ENCODE results near the gene SBSN.

Gene SBSN

DNA sequence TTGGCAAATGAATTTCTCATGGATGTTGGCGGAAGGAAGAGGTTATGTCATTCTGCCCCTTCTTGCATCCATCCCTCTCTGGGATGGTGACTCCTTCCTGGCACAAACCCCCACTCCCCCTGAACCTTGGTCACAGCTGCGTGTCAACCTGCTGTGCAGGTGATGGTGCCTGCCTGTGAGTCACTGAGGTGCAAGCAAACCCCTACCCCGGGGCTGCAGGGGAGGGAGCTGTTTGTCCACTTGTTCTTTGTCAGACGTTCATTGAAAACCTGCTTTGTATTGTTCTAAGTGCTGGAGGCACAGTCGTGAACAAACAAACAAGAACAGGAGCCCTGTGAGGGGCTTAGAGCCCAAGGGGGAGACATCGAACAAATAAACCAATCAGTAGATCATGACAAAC lies 3.2 kb upstream of the SBSN start:
- DNase-seq = no peak

DNA sequence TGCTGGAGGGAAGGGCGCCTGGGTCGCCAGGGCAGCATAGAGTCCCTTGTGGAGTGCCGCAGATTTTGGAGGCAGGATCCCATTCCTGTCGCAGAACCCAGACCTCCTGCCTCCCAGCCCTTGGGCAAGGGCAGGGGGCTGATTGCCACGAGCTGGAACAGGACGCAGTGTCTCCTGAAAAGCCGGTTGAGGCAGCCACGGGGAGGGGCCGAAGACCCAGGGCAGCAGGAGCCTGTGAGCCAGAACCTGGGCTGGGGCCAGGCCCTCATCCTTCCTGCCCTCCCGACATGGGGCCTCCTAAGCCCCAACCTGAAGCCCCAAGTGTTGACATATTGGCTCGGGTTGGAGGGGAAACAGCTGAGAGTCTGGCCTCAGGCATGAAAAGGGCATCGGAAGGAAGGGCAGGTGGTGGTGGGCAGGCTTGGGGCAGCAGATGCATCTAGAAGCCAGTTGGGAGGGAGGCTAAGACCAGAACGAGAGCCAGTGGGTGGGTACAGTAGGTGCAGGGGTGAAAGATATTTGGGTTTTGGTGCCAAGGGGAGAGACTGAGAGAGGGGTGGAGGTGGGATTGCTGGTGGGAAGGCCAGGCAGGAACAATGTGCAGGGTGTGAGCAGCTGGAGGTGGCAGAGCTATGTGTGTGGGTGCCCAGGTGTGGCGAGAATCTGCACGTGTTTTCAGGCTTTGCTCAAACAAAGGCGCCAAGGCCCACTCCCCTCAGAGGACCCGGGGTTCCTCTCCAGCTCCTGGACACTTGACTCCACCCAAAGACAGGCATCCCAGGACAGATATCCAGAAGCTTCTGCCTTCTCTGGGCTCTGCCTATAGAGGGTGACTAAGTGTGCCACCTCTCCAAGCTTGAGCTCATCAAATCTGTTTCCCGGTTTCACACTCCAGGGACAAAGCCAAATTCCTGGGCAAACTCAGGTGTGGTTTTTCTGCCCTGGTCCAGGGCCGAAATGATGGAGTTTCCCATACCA lies 1.4 kb upstream of the SBSN start:
- no peak for DNase-seq

DNA sequence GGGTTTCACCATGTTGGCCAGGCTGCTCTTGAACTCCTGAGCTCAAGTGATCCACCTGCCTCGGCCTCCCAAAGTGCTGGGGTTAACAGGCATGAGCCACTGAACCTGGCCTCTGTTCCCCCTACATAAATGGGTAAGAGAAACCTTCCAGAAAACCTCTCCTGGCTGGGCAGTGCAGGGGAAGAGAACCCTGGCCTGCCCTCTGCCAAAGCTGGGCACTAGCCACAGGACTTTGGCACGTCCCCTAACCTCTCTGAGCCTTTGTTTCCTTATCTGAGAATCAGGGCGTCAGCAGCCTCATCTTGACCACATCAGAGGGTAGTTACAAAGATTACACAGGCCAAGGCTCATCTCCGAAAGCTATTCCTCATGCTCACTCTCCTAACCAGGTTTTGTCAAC lies 2.2 kb downstream of the SBSN start:
- no peak for DNase-seq

DNA sequence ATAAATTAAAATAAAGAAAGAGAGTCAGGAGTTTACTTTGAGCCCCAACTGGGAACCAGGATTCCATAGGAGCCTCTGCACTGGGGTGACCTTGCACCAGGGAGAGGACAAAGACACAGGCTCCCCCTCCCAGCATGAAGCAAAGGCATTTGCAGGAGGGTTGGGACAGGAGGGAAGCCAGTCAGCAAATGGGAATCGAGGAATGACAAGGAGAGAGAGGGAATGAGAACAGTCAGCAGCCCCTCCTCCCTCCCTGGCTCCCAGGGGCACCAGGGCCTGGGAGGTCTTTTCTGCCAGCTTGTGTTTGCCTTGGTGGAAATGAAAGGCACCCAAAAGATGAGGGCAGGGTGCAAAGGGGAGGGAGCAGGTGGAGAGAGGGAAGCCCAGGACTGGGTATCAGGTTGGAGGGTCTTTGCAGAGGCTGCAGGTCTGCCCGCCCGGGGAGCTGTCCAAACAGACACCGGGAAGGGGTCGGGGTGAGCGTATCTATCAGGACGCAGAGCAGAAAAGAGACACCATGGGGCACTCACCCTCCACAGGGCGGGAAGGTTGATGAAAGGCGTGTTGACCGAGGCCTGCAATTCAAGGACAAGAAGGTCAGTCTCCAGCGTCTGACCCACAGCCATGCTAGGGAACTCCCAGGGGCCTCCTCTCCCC lies 3.8 kb downstream of the SBSN start:
- no peak for DNase-seq

DNA sequence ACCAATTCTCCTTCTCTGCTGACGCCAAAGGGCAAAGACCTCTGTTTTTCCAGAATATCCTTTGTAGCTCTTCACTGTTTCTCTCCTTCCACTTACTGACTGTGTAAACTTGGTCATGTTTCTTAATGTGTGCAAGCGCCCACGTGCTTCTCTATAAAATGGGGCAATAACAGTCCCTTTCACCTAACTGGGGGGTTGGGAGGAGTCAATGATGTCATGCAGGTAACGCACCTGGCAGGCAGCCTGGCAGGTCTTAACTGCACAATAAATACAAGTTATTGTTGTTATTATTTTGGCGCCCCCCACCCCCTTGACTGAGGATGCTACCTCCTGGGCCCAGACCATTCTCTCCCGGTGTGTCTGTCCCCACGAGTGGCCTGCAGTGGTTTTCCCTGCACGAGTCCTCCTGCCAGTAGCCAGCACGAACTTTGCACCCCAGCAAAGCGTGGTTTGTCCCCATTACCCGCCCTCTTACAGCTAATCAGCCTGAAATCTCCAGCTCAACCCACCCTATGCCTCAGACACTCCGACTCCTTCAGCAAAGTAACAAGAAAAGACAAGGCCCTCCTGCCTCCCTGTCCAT lies 5.3 kb downstream of the SBSN start:
- DNase-seq = no peak

DNA sequence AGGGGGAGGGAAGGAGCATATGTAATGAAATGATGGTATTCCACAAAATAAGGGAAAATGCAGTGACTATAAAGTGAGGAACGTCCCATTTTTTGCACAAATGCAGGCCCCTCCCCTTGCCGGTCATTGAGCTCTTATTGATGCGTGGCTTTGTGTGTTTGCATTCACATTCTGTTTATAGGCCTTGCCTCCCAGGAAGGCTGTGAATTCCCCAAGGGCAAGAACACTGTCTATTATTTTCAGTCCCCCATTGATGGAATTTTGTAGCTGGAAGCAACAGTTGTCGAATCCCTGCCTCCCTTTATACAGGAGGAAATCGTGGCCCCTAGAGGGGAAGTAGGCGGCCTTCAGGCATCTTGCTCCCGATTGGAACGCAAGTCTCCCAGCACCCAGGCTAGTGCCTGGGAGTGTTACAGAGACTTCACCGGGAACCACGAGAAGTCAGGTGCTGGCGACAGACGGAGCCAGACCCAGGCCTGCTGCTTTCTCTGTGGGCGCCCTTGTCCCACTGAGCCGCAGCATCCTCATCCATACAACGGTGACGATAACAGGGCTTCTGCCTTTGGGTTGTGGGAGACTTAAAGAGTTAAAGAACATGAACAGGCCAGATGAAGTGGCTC lies 6.9 kb downstream of the SBSN start:
- no peak for DNase-seq

DNA sequence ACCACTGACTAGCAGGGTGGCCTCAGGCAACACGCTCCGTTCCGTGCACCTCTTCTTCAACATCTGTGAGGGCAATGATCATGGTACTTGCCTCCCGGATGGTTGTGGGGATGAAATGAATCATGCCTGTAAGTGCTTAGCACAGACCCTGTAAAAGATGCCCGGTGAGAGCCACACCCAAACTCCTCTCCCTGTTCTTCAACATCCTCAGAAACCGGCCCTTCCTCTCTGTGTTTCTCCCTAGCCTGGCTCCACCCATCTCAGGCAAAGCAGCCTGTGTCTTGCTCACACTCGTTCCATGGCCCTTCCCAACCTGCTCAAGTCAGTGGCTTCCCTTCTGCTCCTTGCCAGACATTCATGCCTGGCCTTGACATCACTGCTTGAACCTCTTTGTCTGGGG lies 8.8 kb downstream of the SBSN start:
- no peak for DNase-seq

DNA sequence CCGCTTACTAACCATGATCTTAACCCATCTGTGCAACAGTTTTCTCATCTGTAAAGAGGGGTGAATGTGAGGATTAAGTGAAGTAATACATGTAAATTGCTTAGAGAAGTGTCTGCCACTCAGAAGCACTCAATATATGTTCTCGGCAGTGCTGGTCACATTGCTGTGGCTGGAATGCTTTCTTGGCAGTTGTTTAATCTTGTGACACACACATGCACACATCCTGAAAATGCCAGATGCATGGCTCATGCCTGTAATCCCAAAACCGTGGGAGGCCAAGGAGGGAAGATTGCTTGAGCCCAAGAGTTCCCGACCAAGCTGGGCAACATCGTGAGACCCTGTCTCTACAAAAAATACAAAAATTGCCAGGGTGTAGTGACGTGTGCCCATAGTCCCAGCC lies 9.8 kb downstream of the SBSN start:
- DNase-seq = peak in 1 of 2 experiments; percentile 37

DNA sequence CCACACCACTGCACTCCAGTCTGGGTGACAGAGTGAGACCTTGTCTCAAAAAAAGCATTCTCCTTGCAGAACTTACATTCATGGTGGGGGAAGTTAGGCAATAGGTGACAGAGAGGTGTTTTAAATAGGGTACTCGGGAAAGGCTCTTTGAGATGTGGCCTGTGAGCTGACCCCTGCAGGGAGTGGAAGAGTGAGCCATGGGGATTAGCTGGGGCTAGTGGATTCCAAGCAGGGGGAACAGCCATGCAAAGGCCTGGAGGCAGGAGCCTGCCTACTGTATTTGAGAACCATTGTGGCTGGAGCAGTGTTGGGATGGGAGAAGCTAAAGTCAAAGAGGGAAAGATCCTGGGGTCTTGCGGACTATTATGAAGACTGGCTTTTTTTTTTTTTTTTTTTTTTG lies 10.8 kb downstream of the SBSN start:
- DNase-seq = no peak

DNA sequence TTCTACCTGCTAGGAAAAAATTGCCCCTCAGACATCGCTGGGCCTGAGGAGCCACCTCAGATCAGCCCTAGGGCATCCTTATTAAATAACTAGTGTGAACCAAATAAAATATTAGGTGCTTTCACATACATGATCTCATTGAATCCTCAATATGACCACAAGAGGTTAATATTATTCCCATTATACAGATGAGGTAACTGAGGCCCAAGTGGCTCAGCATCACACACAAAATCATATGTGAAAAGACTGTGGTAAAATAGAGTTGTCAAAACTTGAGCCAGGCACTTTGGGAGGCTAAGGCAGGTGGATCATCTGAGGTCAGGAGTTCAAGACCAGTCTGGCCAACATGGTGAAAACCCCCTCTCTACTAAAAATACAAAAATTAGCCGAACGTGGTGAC lies 11.8 kb downstream of the SBSN start:
- DNase-seq = no peak

DNA sequence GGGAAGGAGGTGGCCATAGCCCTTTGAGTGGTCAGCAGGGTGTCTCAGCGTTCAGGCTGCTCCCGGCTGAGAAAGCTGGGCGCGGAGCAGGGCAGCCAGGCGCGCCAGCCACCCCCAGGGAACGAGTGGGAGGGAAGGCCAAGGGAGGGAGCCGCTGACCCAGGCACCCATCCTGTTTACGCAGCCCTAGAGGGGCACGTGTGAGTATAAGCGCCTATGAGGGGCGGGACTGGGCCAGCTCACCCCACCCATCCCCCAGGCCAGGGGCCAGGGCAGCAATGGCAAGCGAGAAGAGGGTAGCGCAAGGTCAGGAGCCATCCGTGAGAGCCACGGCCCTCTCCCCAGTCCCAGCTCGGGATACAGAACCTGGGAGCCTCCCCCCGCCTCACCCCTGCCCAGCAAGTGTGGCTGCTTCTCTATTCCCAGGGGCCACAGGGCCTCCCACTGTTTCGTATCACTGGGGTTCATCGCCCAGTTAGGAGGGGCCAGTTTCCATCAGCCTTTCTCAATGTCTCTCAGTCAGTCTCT lies 13.8 kb downstream of the SBSN start:
- DNase-seq = no peak

DNA sequence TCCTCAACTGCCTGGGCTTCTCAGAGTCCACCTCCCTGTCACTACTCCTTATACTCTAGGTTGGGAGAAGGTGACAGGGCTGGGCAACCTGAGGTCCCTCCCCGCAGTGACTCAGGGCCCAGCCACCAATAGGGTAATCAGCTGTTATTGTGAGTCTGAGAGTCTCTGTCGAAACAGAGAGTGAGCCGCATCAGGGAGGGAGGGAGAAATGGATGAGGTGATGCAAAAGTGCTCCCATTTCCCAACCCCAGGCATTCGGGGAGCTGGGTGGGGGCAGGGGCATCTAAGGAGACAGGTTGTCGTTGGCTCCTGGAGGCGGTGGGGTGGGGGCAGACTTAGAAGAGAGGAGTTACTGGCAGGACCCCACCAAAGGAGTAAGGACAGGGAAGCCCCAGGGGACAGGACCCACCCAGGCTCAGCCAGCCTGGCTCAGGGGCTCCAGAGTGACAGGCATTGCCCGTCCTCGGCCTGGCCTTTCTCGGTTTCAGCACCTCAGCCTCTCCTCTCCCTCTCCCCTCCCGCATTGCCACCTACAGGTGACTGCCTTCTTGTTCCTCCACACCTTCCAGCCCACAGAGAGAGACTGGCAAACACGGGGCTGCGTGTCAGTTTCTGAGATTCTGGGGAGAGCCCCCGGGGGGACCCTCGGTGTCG lies 14.4 kb downstream of the SBSN start, which contains the start of gene DMKN:
DMKN (minus strand) TSS at position 22 of the 654 bp plus-strand sequence. CDS start 174 bp downstream, outside the sequence.
- no peak for DNase-seq

DNA sequence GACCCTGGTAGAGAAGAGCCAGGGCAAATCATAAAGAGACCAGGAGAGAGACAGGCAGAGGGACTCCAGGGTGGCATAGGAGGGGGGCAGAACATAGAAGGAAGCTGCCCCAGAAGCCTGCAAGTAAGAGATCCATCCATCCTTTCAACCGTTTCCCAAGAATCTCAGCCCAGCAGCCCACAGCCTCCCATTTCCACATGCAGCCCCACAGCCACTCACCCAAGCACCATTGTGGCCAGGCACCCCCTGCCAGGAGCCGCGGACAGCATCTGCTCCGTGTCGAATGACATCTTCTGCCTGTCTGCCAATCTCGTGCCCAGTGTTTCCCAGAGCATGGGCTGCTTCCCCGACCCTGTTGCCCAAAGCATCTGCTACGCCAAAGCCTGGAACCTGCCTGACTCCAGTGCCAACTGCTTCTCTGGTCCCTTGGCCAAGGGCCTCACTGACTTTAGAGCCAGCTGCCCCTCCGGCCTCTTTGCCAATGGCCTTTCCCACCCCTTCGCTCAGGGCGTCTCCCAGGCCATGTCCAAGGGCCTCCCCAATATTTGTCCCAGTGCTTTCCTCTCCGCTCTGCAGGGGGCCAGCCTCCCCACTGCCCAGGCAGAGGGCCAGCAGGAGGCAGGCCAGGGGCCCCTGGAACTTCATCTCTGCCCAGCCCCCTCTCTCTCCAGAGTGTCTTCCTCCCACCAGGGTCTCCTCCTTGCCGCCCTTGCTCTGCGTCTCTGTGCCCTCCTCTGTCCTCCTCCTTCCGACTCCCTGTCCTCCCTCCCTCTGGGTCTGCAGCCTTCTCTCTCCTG lies 15.1 kb downstream of the SBSN start:
- no peak for DNase-seq

DNA sequence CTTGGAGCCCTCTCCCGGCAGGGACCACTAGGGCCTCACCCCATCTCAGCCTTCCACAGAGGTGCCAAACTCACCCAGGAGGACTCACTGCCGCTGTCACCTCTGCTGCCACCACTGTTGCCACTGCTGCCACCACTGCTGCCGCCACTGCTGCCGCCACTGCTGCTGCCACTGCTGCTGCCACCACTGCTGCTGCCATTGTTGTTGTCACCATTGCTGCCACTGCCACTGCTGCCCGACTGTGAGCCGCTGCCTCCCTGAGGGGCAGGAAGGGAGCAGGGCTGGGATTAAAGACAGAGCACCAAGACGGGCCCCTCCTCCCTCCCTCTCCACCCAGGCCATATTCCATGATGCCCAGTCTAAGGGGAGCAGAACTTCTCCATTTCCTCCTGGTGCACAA lies 16.8 kb downstream of the SBSN start:
- DNase-seq = no peak

DNA sequence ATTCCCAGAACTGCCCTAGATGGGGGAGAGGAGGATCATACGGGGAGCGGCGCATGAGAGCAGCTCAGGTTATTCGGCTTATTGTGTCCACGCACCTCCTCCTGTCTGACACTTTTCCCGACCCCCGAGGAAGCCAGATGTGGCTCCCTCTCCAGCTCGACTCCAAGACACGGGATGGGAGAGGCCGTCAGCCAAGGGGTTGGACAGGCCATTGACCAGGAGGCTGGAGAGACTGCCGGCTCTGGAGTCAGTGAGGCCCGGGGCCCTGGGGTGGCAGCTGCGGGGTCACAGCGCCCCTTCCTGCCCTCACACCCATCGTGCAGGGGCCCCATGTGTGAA lies 17.5 kb downstream of the SBSN start:
- no peak for DNase-seq

DNA sequence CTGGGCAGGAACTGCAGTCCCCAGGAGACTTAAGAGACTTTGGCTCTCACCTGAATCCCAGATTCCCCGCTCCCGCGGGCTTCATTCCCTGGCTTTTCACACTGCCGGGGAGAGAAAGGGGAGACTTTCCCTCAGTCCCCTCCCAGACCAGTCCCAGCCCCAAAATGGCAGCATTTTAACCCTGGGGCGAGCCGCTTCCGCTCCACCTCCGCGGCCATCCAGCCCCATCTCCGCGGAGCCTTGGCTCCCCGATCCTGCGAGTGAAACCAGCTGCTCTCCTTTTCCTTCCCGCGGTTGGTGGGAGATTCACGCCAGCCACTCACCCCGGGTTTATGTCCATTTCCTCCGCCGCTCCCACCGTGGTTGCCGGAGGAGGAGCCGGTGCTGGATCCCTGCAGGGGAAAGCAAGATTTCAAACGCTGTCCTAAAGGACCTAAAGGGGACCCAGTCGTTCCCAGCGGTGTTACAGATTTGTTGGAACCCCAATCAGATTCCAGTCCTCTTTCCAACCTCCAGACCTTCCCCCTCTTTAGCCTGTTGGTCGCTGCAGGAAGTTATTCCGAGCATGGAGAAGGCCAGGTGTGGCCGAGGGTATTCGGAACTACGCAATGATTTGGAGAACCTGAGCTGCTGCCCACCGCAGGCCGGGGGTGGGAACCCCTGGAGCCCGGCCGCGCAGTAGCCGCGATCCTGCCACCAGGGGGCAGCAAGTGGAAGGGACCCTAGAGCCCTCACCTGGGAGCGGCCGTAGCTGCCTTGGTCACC lies 18.1 kb downstream of the SBSN start:
- DNase-seq = peak in 1 of 2 experiments; percentile 8

DNA sequence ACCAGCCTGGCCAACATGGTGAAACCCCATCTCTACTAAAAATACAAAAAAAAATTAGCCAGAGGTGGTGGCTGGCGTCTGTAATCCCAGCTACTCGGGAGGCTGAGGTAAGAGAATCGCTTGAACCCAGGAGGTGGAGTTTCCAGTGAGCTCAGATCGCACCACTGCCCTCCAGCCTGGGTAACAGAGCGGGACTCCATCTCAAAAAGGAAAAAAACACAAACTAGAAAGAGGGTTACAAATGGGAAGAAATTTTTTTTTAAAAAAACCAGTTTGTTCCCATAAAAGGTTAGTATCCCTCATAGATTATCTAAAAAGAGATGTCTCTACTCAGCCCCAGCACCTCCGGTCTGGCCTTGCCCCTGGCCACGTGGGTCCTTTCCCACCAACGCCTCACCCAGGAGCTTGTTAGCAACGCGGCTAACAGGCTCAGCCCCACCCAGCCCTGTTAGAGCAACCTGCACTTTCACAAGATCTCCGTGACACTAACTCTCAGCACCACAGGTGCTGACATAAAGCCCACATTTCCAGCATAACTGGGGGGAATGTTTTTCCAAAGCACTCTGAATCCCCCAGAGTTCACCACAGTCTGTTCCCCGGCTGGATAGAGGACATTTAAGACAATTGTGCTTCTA lies 19.0 kb downstream of the SBSN start:
- no peak for DNase-seq

DNA sequence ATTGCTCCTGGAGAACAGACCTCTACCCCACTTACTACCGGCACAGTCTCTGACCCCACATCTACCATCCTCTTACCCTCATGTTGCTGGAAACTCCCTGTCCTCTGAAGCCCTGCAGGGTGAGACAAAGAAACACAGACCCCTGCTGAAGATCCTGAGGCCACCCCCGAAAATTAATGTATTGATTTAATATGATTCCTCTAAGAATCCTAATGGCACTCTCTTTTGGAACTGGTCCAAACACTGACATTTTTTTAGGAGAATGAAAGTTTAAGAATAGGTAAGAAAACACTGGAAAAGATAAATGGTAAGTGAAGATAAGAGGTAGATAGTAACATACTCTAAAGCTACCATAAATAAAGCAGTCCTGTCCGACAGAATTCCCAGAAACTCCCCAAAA lies 20.0 kb downstream of the SBSN start:
- DNase-seq = no peak

DNA sequence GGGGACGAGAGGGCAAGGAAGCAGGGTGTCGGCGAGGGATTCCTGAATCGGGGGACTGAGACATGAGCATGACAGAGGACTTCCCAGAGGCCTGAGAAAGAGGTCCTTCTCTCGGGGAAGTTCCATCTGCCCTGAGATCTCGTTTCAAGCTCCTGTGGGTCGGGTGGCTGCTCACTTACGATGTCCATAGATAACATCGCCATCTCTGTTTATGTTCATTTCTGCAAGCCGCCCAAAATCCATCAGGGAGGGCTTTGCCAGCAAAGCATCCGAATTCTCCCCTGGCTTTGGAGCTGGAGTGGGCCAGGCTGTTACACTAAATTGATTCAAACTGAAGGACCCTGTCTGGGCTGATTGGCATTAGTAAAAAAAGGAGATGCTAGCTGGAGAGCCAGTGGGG lies 20.6 kb downstream of the SBSN start:
- DNase-seq = no peak

DNA sequence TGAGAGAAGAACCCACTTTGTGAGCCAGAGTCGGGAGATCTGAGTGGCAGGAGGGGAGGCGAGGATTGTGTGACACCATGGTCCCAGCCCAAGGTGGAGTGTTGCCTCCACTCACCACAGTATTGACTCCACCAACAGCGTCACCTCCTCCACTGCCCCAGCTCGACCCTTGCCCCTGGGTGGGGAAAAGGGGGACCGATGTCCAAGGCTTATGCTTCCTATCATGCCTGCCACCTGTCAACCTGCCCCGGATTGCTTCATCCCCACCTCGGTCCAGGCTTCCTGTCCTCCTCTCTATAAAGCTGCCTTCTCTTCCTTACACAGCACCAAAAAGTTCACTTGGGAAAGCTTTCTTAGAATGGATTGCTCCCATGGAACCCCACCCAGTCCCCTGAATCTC lies 22.1 kb downstream of the SBSN start:
- DNase-seq = no peak

DNA sequence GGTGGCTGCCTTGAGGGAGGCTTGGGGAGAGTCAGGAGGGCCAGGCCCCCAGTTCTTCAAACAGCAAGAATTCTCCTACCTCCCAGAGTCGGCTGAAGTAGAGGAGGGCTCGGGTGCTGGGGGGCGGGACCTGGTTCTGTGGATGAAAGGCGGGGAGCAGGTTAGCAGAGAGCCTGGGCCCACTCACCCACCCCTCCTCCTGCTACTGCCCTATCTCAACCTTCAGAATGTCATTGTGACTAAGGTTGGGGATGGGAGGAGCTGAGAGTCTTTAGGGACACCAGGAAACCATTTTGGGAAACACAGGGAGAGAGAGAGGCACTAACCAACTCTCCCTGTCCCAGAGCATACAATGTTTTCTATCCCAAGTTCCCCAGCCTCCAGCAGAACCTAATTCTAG lies 25.4 kb downstream of the SBSN start:
- DNase-seq = no peak
